CD4-positive, alpha-beta T cell treated with Interleukin-4 for 1 hour (primary cell): Measurements from ENCODE around the gene WBP1.

Experiments
- DNase-seq, 2 donors: peaks; one replicate each; pipeline ENCODE4 v3.0.0-alpha.2; 2020 to 2022

The WBP1 gene

DNA sequence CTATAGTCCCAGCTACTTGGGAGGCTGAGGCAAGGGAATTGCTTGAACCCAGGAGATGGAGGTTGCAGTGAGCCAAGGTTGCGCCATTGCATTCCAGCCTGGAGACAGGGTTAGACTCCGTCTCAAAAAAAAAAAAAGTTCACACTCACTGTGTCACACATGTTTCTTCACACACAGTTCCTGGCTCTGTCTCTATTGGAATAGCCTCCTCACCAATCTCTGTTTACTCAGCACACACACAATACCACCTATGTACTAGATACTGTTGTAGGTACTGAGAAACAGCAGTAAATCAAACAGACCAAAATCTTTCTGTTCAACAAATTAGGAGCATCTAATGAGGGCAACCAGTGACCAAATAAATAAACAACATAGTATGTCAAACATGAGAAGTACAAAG lies 27.9 kb downstream of the WBP1 start:
- DNase-seq: no peak

- DNase-seq: no peak
Observed at GRCh38 chr2:74488643-74489481, 30.6 kb downstream of the WBP1 start.

GRCh38 chr2:74489906-74490305 lies 31.7 kb downstream of the WBP1 start:
- no peak for DNase-seq

- no peak for DNase-seq
Observed at GRCh38 chr2:74491648-74492544, 33.7 kb downstream of the WBP1 start.

DNA sequence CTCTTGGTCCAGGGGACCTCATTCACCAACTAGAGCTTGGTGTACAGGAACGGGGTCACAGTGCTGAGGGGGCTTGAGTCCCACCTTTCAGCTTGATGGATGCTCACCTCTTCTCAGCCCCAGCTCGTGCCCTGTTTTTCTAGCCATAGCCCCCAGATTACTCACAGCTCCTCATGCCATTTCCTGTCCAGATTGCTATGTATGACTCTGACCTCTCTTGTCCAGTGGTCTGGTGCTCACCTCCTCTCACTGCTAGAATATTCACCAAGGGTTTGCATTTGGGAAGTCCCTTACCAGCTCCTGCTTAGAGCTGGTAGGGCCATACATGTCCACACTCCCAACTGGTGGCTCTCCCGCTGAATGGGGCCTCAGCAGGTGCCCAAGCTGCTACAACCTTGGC lies 35.3 kb downstream of the WBP1 start:
- DNase-seq: no peak

DNA sequence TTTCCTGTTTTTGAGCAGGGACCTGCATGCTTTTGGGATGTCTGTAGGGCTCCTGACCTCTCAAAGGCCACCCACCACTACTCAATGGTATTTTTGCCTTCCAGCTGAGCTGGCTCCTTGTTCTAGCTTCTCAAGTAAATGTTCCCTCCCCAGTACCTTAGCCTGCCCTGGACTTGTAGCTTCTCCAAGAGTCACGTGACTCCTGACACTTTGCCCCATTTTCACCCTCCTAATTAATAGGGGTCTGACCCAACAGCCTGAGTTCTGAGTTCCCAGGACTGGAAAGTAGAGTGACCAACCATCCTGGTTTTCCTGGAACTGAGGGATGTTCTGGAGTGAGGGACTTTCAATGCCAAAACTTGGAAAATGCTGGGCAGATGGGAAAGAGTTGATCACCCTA lies 37.2 kb downstream of the WBP1 start:
- no peak for DNase-seq

- no peak for DNase-seq
Observed at GRCh38 chr2:74496997-74497776, 38.9 kb downstream of the WBP1 start.

GRCh38 chr2:74497777-74498499 lies 39.7 kb downstream of the WBP1 start:
- DNase-seq: peak in 1 of 2 donors; percentile 23

GRCh38 chr2:74498500-74499266 lies 40.4 kb downstream of the WBP1 start:
- DNase-seq: no peak

DNA sequence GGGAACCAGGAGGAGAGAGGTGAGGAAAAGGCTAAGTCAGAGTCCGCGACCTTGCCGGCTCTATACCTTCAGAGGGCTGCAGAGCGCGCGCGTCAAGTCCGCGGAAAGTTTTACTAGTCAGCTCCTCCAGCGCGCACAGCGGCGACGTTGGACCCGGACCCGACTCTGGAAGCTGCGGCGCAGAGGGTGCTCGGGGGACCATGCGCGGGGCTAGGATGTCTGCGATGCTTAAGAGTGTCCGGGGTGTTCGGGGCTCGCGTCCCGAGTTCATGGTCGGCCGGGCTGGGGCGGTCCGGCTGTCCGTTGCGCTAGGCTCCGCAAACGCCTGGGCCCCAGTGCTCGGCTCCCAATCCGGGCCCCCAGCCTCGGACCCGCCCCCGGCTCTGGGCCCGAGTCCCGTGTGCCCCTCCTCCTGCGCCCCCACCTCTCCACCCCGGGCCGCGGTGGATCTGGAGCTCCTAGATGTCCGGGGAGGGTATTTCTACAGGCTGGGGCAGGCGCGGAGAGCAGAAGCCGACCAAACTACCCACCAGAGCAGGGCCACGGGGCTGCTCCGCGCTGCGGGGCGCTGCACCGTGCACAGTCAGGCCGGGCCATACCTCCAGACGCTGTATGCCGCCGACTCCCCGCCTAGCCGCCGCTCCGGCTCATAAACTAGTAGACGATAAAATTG lies 41.2 kb downstream of the WBP1 start, which contains the start of gene LBX2:
LBX2 (minus strand) TSS at position 337 of the 673 bp plus-strand sequence; CDS start at position 271, 66 bp downstream.
- DNase-seq: no peak

DNA sequence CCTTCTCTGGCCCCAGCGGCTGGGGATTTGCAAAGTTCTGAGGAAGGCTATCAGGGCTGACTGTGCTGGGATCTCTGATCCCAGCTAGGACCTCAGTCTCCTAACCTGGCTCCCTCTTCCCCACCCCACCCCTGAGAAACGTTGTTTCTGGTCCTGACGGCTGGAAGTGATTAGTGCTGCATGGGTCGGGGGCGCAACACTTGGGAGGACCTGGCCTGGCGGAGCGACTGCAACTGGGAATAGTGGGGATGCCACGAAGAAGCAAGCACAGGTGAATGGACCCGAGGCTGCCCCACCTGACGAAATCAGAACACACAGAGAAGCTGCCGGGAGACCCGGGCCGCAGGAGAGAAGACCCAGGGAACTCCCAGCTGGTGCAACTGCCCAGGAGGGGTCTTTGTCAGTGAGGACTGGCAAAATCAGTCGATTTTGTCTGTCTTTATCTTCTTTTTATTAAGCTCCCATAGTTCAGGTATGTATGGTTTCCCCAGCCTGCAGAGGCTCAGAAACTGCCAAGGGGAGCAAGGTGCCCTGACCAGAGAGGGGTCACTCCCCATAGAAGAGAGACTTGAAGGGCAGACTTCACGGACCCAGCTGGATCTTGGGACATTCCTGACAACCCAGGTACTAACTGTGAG lies 41.8 kb downstream of the WBP1 start:
- DNase-seq: no peak

- DNase-seq: no peak
Observed at GRCh38 chr2:74500578-74500946, 42.3 kb downstream of the WBP1 start.

DNA sequence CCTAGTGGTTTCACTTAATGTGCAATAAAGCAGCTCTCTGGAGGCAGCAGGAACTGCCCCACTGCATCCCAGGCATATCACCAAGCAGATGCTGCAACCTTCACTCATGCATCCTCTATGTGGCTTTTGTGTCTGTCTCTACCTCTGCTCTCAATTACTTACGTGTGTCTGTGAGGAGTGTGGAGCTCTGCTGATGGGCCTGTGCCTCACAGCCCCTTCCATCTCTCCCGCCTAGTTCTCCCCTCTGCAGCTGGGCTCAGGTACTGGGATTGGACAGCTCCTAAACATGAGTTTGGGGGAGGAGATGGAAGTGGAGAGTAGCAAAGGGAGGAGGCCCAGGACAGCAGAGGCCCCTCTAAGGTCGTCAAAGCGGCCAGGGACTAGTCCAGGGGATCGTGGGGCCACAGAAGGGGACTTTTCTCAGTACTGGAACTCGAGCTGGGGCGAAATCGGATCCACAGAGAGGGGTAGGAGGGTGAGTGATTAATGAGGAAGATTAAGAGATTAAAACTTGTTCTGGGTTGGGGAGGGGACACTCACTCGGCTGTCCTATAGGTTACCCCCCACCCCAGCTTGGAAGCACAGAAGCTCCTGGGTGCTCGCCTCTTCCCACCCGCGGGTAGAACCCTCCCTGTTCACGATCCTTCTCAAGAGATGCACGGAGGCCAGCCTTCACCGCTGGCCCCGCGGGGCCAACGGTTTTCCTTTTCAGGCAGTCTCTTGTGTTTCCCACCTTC lies 43.3 kb downstream of the WBP1 start:
- DNase-seq: no peak

DNA sequence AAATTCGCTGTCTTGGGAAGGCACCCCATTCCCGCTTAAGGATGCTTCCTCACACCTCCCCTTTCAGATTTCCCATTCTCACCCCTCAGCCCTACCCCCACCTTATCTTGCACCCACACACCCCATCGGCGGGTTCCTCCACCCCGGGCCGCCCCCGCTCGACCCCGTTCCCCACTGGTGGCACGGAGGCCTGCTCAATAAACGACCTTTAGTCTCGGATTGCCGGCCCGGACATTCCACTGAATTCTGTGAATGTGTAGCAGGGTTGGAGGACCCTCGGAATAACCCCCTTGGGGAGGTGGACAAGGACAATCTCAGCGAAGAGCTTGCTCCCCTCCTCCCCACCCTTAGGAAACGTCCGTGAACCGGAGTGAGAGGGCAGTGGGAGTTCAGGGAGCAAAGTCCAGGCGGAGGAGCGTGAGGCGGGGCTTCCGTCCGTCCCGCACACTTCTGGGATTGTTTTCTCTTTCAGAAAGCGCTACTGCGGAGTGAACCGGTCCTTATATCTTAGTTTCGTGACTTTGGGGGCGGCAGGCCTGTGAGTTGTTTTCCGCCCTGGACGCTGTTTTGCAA lies 44.0 kb downstream of the WBP1 start:
- no peak for DNase-seq

- peak; percentile 39 to 76 for DNase-seq
Observed at GRCh38 chr2:74502720-74503505, 44.7 kb downstream of the WBP1 start.

DNA sequence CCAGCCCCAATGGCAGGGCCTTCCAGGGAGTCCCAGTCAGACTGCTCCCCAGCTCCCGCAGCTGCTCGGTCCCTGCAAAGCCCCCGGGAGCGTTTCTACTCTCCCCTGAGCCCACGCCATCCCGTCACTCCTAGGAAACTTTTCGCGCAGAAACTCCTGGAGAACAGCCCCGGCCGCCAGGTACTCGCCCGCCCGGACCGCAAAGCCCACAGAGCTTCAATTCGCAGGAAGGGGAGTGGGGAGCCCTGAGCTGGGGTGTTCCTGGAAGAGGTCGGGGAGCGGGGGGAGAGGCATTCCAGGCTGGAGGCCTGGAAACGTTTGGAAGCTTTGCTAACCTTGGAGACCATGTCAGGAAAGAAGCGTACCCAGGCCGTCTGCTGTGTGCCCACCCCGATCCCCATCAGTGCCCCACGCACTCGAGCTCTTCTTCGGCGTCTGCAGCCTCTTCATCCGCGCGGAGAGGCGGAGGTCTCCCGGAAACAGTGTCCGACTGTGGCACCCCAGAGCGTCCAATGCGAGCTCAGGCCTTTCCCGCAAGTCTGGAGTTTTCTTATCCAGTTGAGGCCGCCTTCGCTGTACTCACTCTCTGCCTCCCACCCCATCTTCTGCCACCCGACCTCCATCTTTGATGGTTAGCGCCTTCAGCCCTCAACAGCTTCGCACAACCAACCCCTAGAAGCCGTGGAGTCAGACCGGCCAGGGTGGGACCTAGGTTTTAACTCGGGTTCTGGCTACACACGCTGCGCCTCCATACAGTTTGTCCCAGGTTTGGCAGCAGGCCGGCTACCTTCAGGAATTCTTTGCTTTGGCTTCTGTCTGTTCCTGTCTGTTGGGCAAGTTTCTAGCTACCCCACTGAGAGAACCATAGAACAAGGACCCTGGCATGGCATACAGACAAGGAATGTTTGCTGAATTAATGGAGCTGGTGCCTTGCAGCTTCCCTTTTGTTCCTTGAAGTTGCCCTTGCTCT lies 45.6 kb downstream of the WBP1 start:
- DNase-seq: no peak

DNA sequence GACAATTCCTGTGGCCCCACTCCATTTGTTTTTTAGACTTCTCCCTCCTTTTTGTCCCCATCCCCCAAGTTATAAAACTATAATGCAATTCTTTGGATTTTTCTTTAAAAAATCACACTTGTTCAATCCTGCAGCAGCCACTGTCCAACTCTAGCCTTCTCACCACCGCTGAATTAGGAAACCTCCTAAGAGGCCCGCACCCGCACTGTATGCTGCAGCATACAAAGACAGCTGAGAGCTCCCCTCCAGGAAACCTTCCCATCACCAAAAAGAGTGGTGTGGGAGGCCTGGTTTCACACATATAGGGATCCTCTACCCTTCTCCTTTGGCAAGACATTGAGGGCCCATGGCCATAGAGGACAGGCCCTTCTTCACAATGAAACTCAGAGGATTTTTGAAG lies 46.4 kb downstream of the WBP1 start:
- no peak for DNase-seq
